ENCODE results near the gene PTGER1.

Gene PTGER1

DNA sequence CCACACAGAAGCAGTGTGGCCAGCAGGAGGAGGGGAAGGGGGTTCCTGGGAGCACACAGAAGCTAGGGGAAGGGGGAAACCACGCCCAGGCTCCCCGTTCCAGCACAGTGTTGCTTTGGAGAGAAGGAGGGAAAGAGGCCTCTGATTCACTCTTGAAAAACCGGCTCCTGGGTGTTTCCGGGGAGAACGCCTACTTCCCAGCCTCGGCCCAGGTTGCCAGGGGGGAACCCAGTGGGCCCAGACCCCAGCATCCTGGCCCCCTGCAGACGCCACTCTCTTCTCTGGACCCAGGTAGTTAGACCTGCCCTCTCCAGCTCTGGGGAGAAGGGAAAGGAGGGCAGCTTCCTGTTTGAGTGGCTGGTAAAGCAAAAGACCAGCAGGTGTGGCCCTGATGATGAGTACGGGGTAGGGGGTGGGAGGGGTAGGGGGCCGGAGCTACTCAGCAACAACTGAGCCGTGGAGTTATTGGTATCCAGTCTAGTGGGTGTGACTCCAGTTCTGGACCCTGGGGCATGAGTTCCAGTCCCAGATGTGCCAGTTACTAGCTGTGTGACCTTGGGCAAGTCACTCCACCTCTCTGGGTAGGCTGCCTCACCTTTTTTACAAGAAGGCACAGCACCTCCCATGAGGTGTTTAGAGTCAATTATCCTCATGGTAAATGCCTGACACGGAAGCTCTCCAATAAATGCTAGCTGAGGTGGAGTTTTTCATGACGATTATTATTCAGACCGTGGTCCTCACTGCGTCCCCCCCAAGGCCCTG is 19.9 kb upstream of the PTGER1 start:
- peaks cover 14 to 24% of the 10 kb centered on the region in 2 experiments for H3K36me3 ChIP-seq (ENCODE audit: control insufficient read depth in 1 of 2, insufficient read depth in 2 of 2, low read depth in 1 of 2, low read length in 2 of 2)
- H3K4me2 ChIP-seq (ENCODE audit: low read length, poor library complexity, severe bottlenecking): peak overlapping the region; percentile 89
- peak overlapping the region; percentile 51 for H2AFZ ChIP-seq (ENCODE audit: low read depth, low read length)
- H3K9ac ChIP-seq (ENCODE audit: low read length): peak overlapping the region; percentile 84
- H3K14ac ChIP-seq (ENCODE audit: low read length in 2 of 2): peak overlapping the region in 1 of 2 experiments; percentile 92
- H3K9me3 ChIP-seq (ENCODE audit: control insufficient read depth, low read length): no peaks in the 10 kb centered on the region
- DNase-seq: no peak
- no peak overlapping the region for H4K8ac ChIP-seq (ENCODE audit: low read length)
- H2BK5ac ChIP-seq (ENCODE audit: low read depth, low read length, poor library complexity, severe bottlenecking): no peak overlapping the region
- peak overlapping the region; percentile 74 to 89 for H3K4me3 ChIP-seq (ENCODE audit: insufficient read depth in 1 of 2, low read depth in 1 of 2, low read length in 2 of 2)
- peak overlapping the region in 1 of 2 experiments; percentile 60 for H3K23ac ChIP-seq (ENCODE audit: low read length in 2 of 2)
- H2BK12ac ChIP-seq (ENCODE audit: low read length in 2 of 2): peak overlapping the region in 1 of 2 experiments; percentile 42
- no peak overlapping the region for H2BK120ac ChIP-seq (ENCODE audit: low read depth, low read length)
- H3K79me1 ChIP-seq (replicated peaks; ENCODE audit: low read length, poor library complexity, severe bottlenecking): peaks cover 4% of the 10 kb centered on the region
- peak overlapping the region in 1 of 2 experiments; percentile 97 for H3K18ac ChIP-seq (ENCODE audit: low read depth in 1 of 2, low read length in 2 of 2)
- H3K4me1 ChIP-seq (ENCODE audit: control insufficient read depth, insufficient read depth, low read depth, low read length): peaks cover 20% of the 10 kb centered on the region
- H2AK5ac ChIP-seq (ENCODE audit: low read length, severe bottlenecking): peak overlapping the region; percentile 7
- H3K4ac ChIP-seq (ENCODE audit: low read depth in 1 of 2, low read length in 2 of 2): peak overlapping the region in 1 of 2 experiments; percentile 85
- H2BK15ac ChIP-seq (ENCODE audit: low read depth, poor library complexity, severe bottlenecking): no peak overlapping the region
- WGBS: 35% methylated on average over 14 of the region's 14 CpGs
- H3K27me3 ChIP-seq (ENCODE audit: control insufficient read depth in 1 of 2, insufficient read depth in 1 of 2, low read length in 2 of 2): no peaks in the 10 kb centered on the region
- H4K91ac ChIP-seq (ENCODE audit: low read length): no peak overlapping the region
- peak overlapping the region; percentile 1 for H3K27ac ChIP-seq (ENCODE audit: low read length, poor library complexity, severe bottlenecking)

DNA sequence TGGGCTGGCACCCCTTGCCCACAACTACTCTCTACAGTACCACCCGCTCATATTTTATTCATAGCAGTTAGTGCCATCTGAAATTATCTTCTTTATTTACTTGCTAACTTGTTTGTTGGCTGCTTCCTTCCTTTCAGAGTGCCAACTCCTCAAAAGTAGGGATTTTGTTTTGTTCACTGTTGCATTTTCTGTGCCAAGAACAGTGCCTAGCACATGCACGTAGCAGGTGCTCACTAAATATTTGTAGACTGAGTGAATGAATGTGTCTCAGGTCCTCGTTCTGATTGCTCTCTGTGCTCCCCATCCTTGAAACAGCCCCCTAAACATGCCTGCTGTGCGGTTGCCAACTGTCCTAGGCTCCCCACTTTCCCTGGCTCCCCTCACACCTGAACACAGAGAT is 19.3 kb upstream of the PTGER1 start:
- no peak overlapping the region for H3K27ac ChIP-seq (ENCODE audit: low read length, poor library complexity, severe bottlenecking)
- H3K4me1 ChIP-seq (ENCODE audit: control insufficient read depth, insufficient read depth, low read depth, low read length): peaks cover 20% of the 10 kb centered on the region
- peak overlapping the region in 1 of 2 experiments; percentile 23 for H2BK12ac ChIP-seq (ENCODE audit: low read length in 2 of 2)
- no peak overlapping the region for H4K91ac ChIP-seq (ENCODE audit: low read length)
- no peak for DNase-seq
- H3K4me3 ChIP-seq (ENCODE audit: insufficient read depth in 1 of 2, low read depth in 1 of 2, low read length in 2 of 2): peak overlapping the region in 1 of 2 experiments; percentile 89
- H2BK15ac ChIP-seq (ENCODE audit: low read depth, poor library complexity, severe bottlenecking): no peak overlapping the region
- H2AK5ac ChIP-seq (ENCODE audit: low read length, severe bottlenecking): peak overlapping the region; percentile 7
- no peak overlapping the region for H2BK120ac ChIP-seq (ENCODE audit: low read depth, low read length)
- H3K27me3 ChIP-seq (ENCODE audit: control insufficient read depth in 1 of 2, insufficient read depth in 1 of 2, low read length in 2 of 2): no peaks in the 10 kb centered on the region
- H3K18ac ChIP-seq (ENCODE audit: low read depth in 1 of 2, low read length in 2 of 2): no peak overlapping the region
- H3K23ac ChIP-seq (ENCODE audit: low read length in 2 of 2): peak overlapping the region in 1 of 2 experiments; percentile 46
- H3K4me2 ChIP-seq (ENCODE audit: low read length, poor library complexity, severe bottlenecking): peak overlapping the region; percentile 89
- H3K9me3 ChIP-seq (ENCODE audit: control insufficient read depth, low read length): no peaks in the 10 kb centered on the region
- H3K36me3 ChIP-seq (ENCODE audit: control insufficient read depth in 1 of 2, insufficient read depth in 2 of 2, low read depth in 1 of 2, low read length in 2 of 2): peaks cover 18 to 28% of the 10 kb centered on the region in 2 experiments
- H3K79me1 ChIP-seq (replicated peaks; ENCODE audit: low read length, poor library complexity, severe bottlenecking): peaks cover 4% of the 10 kb centered on the region
- 89% methylated on average over 3 of the region's 4 CpGs for WGBS
- H3K9ac ChIP-seq (ENCODE audit: low read length): peak overlapping the region; percentile 84
- H3K4ac ChIP-seq (ENCODE audit: low read depth in 1 of 2, low read length in 2 of 2): peak overlapping the region in 1 of 2 experiments; percentile 52
- H4K8ac ChIP-seq (ENCODE audit: low read length): no peak overlapping the region
- H2AFZ ChIP-seq (ENCODE audit: low read depth, low read length): no peak overlapping the region
- no peak overlapping the region for H3K14ac ChIP-seq (ENCODE audit: low read length in 2 of 2)
- H2BK5ac ChIP-seq (ENCODE audit: low read depth, low read length, poor library complexity, severe bottlenecking): no peak overlapping the region

DNA sequence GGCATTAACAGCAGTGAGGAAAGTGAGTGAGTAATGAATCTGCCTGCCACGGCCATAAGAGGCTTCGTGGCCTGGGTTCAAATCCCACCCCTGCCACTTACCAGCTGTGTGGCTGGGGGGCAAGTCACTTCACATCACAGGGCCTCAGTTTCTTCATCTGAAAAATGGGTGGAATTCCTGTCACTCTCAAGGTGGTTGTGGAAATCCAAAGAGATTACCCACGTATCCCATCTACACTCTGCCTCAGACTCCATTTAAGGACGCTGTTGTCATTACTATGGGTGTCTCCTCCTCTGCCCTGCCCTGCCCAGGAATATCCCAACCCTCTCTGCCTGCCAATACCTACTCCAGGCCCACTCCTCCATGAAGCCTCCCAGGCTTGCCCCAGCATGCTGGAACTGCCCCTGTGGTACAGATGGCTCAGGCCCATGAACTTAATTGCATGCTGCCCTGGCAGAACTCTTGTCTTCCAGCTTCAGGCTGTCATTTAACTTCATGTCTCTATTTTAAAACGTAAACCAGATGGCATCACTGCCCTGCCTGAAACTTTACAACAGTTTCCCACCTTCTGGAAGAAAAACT is 17.7 kb upstream of the PTGER1 start:
- Histone ChIP-seq H3K4me1 (ENCODE audit: control insufficient read depth, insufficient read depth, low read depth, low read length) (peaks cover 20% of the 10 kb centered on the region), H2BK120ac (ENCODE audit: low read depth, low read length) (no peak overlapping the region), H4K91ac (ENCODE audit: low read length) (no peak overlapping the region), H4K8ac (ENCODE audit: low read length) (no peak overlapping the region), H3K4me3 (ENCODE audit: insufficient read depth in 1 of 2, low read depth in 1 of 2, low read length in 2 of 2) (no peak overlapping the region), H3K18ac (ENCODE audit: low read depth in 1 of 2, low read length in 2 of 2) (no peak overlapping the region), H3K23ac (ENCODE audit: low read length in 2 of 2) (no peak overlapping the region), H2BK15ac (ENCODE audit: low read depth, poor library complexity, severe bottlenecking) (no peak overlapping the region), H3K4ac (ENCODE audit: low read depth in 1 of 2, low read length in 2 of 2) (no peak overlapping the region), H3K36me3 (ENCODE audit: control insufficient read depth in 1 of 2, insufficient read depth in 2 of 2, low read depth in 1 of 2, low read length in 2 of 2) (peaks cover 33 to 42% of the 10 kb centered on the region in 2 experiments), H3K9me3 (ENCODE audit: control insufficient read depth, low read length) (no peaks in the 10 kb centered on the region), H2BK12ac (ENCODE audit: low read length in 2 of 2) (no peak overlapping the region), H3K9ac (ENCODE audit: low read length) (no peak overlapping the region), H3K14ac (ENCODE audit: low read length in 2 of 2) (no peak overlapping the region), H2BK5ac (ENCODE audit: low read depth, low read length, poor library complexity, severe bottlenecking) (no peak overlapping the region), H2AK5ac (ENCODE audit: low read length, severe bottlenecking) (no peak overlapping the region), H2AFZ (ENCODE audit: low read depth, low read length) (no peak overlapping the region), H3K4me2 (ENCODE audit: low read length, poor library complexity, severe bottlenecking) (no peak overlapping the region), H3K27me3 (ENCODE audit: control insufficient read depth in 1 of 2, insufficient read depth in 1 of 2, low read length in 2 of 2) (no peaks in the 10 kb centered on the region), H3K79me1 (replicated peaks; ENCODE audit: low read length, poor library complexity, severe bottlenecking) (peaks cover 9% of the 10 kb centered on the region), H3K27ac (ENCODE audit: low read length, poor library complexity, severe bottlenecking) (no peak overlapping the region)
- WGBS: 90% methylated on average over 5 of the region's 5 CpGs
- no peak for DNase-seq

- Histone ChIP-seq H3K27ac (ENCODE audit: low read length, poor library complexity, severe bottlenecking) (no peak overlapping the region), H2AK5ac (ENCODE audit: low read length, severe bottlenecking) (no peak overlapping the region), H3K9ac (ENCODE audit: low read length) (no peak overlapping the region), H3K14ac (ENCODE audit: low read length in 2 of 2) (no peak overlapping the region), H2BK5ac (ENCODE audit: low read depth, low read length, poor library complexity, severe bottlenecking) (no peak overlapping the region), H2BK12ac (ENCODE audit: low read length in 2 of 2) (no peak overlapping the region), H3K9me3 (ENCODE audit: control insufficient read depth, low read length) (no peaks in the 10 kb centered on the region), H4K8ac (ENCODE audit: low read length) (no peak overlapping the region), H3K4me3 (ENCODE audit: insufficient read depth in 1 of 2, low read depth in 1 of 2, low read length in 2 of 2) (no peak overlapping the region), H2AFZ (ENCODE audit: low read depth, low read length) (no peak overlapping the region), H4K91ac (ENCODE audit: low read length) (no peak overlapping the region), H3K4me2 (ENCODE audit: low read length, poor library complexity, severe bottlenecking) (no peak overlapping the region), H3K4ac (ENCODE audit: low read depth in 1 of 2, low read length in 2 of 2) (no peak overlapping the region), H3K27me3 (ENCODE audit: control insufficient read depth in 1 of 2, insufficient read depth in 1 of 2, low read length in 2 of 2) (no peaks in the 10 kb centered on the region), H3K18ac (ENCODE audit: low read depth in 1 of 2, low read length in 2 of 2) (no peak overlapping the region), H2BK120ac (ENCODE audit: low read depth, low read length) (no peak overlapping the region), H3K4me1 (ENCODE audit: control insufficient read depth, insufficient read depth, low read depth, low read length) (no peaks in the 10 kb centered on the region), H3K23ac (ENCODE audit: low read length in 2 of 2) (no peak overlapping the region), H2BK15ac (ENCODE audit: low read depth, poor library complexity, severe bottlenecking) (no peak overlapping the region), H3K36me3 (ENCODE audit: control insufficient read depth in 1 of 2, insufficient read depth in 2 of 2, low read depth in 1 of 2, low read length in 2 of 2) (peaks cover 44 to 77% of the 10 kb centered on the region in 2 experiments), H3K79me1 (replicated peaks; ENCODE audit: low read length, poor library complexity, severe bottlenecking) (peaks cover 19% of the 10 kb centered on the region)
- DNase-seq: no peak
- WGBS: 87% methylated on average over 15 of the region's 16 CpGs
These were observed 12.4 kb upstream of the PTGER1 start for GRCh38 chr19:14487370-14488125.

Measured in mesenchymal stem cell (in vitro differentiated cells and primary cell).